ENCODE measurements around the gene RBBP4.
"Not testable (repeated sequence)": the region's sequence is repeated elsewhere in the genome, so short reads cannot be mapped to it uniquely, and the experiment has no call there.

Gene RBBP4

DNA sequence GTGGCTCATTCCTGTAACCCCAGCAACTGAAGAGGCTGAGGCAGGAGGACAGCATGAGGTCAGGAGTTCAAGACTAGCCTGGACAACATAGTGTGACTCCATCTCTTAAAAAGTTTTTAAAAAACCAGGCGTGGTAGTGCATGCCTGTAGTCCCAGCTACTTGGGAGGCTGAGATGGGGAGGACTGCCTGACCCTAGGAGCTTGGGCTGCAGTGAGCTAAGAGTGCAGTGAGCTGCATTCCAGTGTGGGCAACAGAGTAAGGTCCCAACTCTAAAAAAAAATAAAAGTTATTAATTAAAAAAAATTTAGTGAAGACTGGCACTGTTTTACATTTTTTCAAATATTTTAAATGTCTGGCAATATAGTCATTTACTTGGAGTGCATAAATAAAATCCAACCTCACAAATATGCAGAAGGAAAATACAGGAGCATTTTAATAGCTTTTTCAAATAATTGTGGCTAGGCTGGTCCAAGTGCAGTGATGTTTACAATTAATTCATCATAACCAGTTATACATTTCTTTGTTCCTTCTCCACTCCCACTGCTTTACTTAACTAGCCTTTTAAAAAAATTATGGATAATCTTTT, 11.4 kb upstream of the RBBP4 start:
- no peak for DNase-seq (ENCODE audit: low read depth)

GRCh38 chr1:32642292-32642827, 8.6 kb upstream of the RBBP4 start:
- DNase-seq (ENCODE audit: low read depth), result not testable (repeated sequence)

- no peak for DNase-seq (ENCODE audit: low read depth)
Measured at GRCh38 chr1:32644426-32644825, 6.6 kb upstream of the RBBP4 start.

DNA sequence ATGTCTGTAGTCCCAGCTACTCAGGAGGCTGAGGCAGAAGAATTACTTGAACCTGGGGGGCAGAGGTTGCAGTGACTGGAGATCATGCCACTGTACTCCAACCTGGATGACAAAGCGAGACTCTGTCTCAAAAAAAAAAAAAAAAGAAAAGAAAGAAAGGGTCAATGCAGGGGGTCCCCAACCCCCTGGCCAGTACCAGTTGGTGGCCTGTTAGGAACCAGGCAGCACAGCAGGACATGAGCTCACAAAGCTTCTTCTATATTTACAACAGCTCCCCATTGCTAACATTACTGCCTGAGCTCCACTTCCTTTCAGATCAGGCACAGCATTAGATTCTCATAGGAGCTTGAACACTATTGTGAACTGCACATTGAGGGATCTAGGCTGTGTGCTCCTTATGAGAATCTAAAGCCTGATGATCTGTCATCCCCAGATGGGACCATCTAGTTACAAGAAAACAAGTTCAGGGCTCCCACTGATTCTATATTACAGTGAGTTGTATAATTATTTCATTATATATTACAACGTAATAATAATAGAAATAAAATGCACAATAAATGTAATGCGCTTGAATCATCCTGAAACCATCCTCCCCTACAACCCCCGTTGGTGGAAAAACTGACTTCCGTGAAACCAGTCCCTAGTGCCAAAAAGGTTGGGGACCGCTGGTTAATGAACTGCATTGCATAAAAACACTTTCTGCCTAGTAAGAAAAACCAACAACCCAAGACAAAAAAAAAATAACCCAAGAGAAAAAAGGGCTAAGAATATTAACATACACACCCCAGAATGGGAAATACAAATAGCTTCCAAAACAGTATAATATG, 3.5 kb upstream of the RBBP4 start:
- DNase-seq (ENCODE audit: low read depth), result no peak

DNA sequence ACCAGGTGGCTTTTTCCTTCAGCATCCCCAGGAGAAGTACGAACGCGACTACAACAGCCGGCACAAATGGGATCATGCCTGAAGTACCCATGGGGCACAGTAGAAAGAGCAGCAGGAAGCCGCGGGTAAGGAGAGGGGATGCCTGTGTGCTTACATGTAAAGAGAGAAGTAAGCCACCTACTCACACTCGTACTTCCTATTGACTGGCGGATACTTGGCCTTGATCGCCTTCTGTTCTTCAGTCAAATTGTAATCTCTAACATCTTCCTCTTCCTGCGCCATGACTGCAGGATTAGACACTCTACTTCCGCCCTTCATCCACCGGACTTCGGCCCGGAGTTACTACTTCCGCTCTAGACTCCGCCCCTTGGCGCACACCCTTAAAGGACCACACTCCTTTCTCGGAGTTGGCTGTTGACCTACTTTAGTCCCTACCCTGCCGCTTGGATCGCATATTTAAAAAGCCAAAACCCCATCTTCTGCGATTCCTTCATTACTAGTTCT, 708 bp upstream of the RBBP4 start, which contains the start of gene ZBTB8OS:
ZBTB8OS (minus strand) TSS at position 303 of the 504 bp plus-strand sequence; CDS start at position 282, 21 bp downstream.
- DNase-seq (ENCODE audit: low read depth), result peak; percentile 83

- no peak for DNase-seq (ENCODE audit: low read depth)
Measured at GRCh38 chr1:32651461-32652073, 559 bp downstream of the RBBP4 start.

DNA sequence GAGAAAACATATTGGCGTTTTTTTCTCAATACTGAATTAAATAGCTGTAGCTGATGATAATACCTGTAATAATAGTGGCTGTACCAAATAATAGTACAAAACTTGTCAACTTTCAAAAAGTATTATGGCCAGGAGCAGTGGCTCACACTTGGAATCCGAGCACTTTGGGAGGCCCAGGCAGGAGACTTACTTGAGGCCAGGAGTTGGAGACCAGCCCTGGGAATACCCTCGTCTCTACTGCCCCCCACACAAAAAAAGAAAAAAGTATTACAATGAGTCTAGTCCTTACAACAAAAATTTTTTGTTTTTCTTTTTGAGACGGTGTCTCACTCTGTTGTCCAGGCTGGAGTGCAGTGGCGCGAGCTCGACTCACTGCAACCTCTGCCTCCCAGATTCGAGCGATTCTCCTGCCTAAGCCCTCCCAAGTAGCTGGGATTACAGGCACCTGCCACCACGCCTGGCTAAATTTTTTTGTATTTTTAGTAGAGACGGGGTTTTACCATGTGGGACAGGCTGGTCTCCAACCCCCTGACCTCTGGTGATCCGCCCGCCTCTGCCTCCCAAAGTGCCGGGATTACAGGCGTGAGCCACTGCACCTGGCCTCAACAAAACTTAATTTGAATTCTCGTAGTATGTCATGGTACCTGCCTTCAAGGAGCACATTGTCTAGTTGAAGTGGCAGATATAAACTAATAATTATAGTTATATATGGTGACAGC, 1.4 kb downstream of the RBBP4 start:
- DNase-seq (ENCODE audit: low read depth), result no peak

DNA sequence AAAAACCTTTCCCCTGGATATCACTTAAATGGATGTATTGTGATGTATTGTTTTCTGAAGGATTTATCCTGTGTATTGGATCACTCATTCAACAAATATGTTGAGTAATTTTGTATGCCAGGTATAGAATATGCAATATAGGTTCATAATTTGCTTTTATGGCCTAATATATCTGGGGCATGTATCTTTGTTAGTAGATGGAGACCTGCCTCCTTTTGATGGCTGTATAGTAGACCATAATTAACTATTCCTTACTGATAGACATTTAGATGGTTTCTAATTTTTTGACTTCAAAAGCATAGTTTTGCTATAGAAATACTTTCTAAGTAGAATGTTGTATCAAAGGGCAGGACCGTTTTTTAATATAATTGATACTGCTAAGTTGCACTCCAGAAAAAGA, 8.6 kb downstream of the RBBP4 start:
- no peak for DNase-seq (ENCODE audit: low read depth)

DNA sequence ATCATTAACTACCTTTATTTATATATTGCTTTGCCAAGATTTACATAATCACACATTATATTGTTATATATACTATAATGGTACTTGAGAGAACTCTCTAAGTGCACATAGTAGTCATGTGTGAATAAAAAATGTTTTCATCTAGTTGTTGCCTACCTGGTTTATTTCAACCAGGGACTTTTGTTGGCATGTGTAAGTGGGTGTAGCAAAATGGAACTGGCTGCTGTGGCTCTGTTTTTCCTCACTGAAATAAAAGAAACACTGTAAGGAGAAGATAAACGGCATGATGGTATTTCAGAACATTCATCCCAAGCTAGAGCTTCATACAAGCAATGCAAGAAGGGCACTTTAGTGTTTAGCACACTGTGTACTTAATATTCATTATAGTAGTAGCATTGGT, 14.9 kb downstream of the RBBP4 start:
- no peak for DNase-seq (ENCODE audit: low read depth)

GRCh38 chr1:32666901-32667566, 16.0 kb downstream of the RBBP4 start:
- DNase-seq (ENCODE audit: low read depth), result no peak

GRCh38 chr1:32668716-32669115, 17.7 kb downstream of the RBBP4 start:
- not testable (repeated sequence) for DNase-seq (ENCODE audit: low read depth)

GRCh38 chr1:32676945-32677344, 25.9 kb downstream of the RBBP4 start:
- no peak for DNase-seq (ENCODE audit: low read depth)

DNA sequence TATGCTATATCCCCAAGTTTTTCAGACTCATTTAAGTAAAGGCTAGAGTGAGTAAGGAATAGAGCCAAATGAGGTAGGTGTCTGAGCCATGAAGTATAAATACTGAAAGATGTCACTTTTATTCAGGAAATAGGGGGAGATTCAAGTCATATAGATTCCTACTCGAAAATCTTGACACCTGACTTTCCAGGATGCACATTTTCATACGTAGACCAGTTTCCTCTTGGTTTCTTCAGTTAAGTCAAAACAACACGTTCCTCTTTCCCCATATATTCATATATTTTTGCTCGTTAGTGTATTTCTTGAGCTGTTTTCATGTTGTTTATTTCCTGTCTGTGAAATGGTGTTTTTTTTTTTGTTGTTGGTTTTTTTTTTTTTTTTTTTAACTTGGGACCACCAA, 29.0 kb downstream of the RBBP4 start:
- not testable (repeated sequence) for DNase-seq (ENCODE audit: low read depth)

- no peak for DNase-seq (ENCODE audit: low read depth)
Measured at GRCh38 chr1:32680642-32681041, 29.6 kb downstream of the RBBP4 start.

GRCh38 chr1:32681509-32681908, 30.5 kb downstream of the RBBP4 start:
- DNase-seq (ENCODE audit: low read depth), result no peak

DNA sequence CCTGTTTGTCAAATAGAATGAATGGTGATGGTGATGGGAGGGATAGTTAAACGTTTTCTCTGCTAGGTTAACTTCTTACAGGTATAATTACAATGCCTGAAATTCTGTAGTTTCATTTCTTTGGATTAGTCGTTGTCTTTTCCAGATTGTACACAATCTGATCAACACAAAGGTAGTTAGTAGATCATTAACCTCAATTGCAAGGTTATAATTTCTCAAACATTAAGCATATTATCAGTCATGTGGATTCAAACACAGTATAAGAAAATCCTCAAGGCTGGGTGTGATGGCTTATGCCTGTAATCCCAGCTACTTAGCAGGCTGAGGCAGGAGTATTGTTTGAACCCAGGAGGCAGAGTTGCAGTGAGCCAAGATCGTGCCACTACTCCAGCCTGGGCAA, 31.0 kb downstream of the RBBP4 start:
- DNase-seq (ENCODE audit: low read depth), result no peak

- DNase-seq (ENCODE audit: low read depth), result no peak
Measured at GRCh38 chr1:32683397-32683796, 32.4 kb downstream of the RBBP4 start.

- no peak for DNase-seq (ENCODE audit: low read depth)
Measured at GRCh38 chr1:32684167-32684811, 33.3 kb downstream of the RBBP4 start.

DNA sequence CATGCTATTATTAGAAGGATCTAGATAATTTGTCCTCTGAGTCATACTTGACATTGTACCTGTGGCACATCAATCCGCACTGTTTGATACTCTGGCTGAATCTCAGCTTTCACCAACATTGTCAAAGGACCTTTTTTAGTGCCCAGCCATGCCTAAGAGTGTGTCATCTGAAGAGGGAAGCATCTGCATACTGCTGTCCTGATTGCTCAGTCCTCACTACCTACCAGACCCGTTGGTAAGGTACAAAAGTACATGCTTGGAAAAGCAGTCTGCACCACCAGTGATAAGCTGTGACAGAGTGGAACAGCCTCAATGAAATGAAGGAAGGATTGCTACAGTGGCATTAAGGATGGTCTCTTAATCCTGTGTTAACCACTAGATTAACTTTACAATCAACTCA, 34.5 kb downstream of the RBBP4 start:
- no peak for DNase-seq (ENCODE audit: low read depth)

DNA sequence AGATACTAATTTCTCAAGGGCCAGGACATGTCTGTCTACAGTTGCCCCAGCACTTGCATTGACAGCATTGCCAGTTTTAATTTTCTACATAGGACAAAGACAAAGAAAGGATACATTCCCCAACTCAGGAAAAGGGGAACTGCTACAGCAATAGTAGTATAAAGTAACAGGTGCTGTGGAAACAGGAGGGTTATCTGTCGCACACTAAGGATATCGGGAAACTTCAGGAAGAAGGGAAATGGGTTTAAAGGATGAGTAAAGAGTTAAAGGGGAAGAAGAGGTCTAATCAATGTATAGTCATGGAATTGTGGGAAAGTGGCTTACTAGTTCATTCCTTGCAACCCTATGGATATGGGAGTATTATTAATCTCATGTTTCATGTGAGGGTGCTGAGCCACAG, 35.4 kb downstream of the RBBP4 start:
- DNase-seq (ENCODE audit: low read depth), result no peak

Data from HS-27A (cell line).